Astrocyte (in vitro differentiated cells and primary cell): Measurements from ENCODE around the gene DNAH3. TPM values are rescaled to one million over a fixed set of nuclear protein-coding genes. Genes with fewer than 3 reads are reported as not detected.

Experiments used
- DNase-seq: peaks from one replicate; pipeline ENCODE4 v3.0.0-alpha.2; 2010; ENCODE audit warnings: low read depth
- FAIRE-seq: peaks from 2 replicates; lab custom pipeline; 2011; peaks lifted over from hg19 to GRCh38; lab: Jason Lieb, UNC
- H2AFZ ChIP-seq: 2 replicates; pipeline ENCODE4 v1.6.0; 2012; ENCODE audit warnings: low read depth, low read length, inconsistent platforms
- H3K27ac ChIP-seq: 2 replicates; pipeline ENCODE4 v1.5.1; 2011; ENCODE audit warnings: low read depth, low read length, inconsistent platforms
- H3K27me3 ChIP-seq: 2 replicates; pipeline ENCODE4 v1.6.0; 2011; ENCODE audit warnings: low read length, inconsistent platforms; ENCODE audit not compliant: insufficient read depth
- H3K36me3 ChIP-seq: 2 replicates; pipeline ENCODE4 v1.5.1; 2011; ENCODE audit warnings: low read length, inconsistent platforms; ENCODE audit not compliant: insufficient read depth
- H3K4me1 ChIP-seq: 2 replicates; pipeline ENCODE4 v1.5.1; 2011; ENCODE audit warnings: low read length, inconsistent platforms; ENCODE audit not compliant: insufficient read depth
- H3K4me2 ChIP-seq: 2 replicates; pipeline ENCODE4 v1.6.0; 2012; ENCODE audit warnings: low read length, inconsistent platforms
- H3K4me3 ChIP-seq: 2 replicates; pipeline ENCODE4 v1.5.1; 2011; ENCODE audit warnings: low read depth, mild to moderate bottlenecking, low read length, inconsistent platforms; ENCODE audit not compliant: insufficient read depth
- H3K79me2 ChIP-seq: 2 replicates; pipeline ENCODE4 v1.6.0; 2012; ENCODE audit warnings: mild to moderate bottlenecking, low read length, inconsistent platforms; ENCODE audit not compliant: insufficient read depth
- H3K9ac ChIP-seq: 2 replicates; pipeline ENCODE4 v1.6.0; 2012; ENCODE audit warnings: mild to moderate bottlenecking, low read length, inconsistent platforms
- H3K9me3 ChIP-seq: 2 replicates; pipeline ENCODE4 v1.5.1; 2012; ENCODE audit warnings: low read depth, mild to moderate bottlenecking, low read length, inconsistent platforms; ENCODE audit not compliant: insufficient read depth
- H4K20me1 ChIP-seq: 2 replicates; pipeline ENCODE4 v1.6.0; 2012; ENCODE audit warnings: low read length, inconsistent platforms; ENCODE audit not compliant: insufficient read depth
- H3K27ac Mint-ChIP-seq: one replicate; pipeline ENCODE4 v1.8.0; 2021; ENCODE audit warnings: mild to moderate bottlenecking, mixed read lengths; ENCODE audit not compliant: unreplicated experiment
- H3K27me3 Mint-ChIP-seq: one replicate; pipeline ENCODE4 v1.8.0; 2021; ENCODE audit warnings: low read depth, mixed read lengths; ENCODE audit not compliant: unreplicated experiment
- H3K36me3 Mint-ChIP-seq: one replicate; pipeline ENCODE4 v1.8.0; 2021; ENCODE audit warnings: low read depth, mixed read lengths; ENCODE audit not compliant: unreplicated experiment
- H3K4me1 Mint-ChIP-seq: one replicate; pipeline ENCODE4 v1.8.0; 2021; ENCODE audit warnings: low read depth, mixed read lengths; ENCODE audit not compliant: unreplicated experiment
- H3K4me3 Mint-ChIP-seq: one replicate; pipeline ENCODE4 v1.8.0; 2021; ENCODE audit warnings: mild to moderate bottlenecking, moderate library complexity, mixed read lengths; ENCODE audit not compliant: unreplicated experiment
- H3K9me3 Mint-ChIP-seq: one replicate; pipeline ENCODE4 v1.8.0; 2021; ENCODE audit warnings: mild to moderate bottlenecking, mixed read lengths; ENCODE audit not compliant: unreplicated experiment
- CTCF ChIP-seq: IDR thresholded peaks from 2 replicates; pipeline ENCODE4 v1.5.1; 2011; ENCODE audit warnings: low read depth, mild to moderate bottlenecking, inconsistent platforms, low read length, moderate library complexity; ENCODE audit not compliant: insufficient read depth
- EZH2 ChIP-seq: IDR thresholded peaks from 2 replicates; pipeline ENCODE4 v1.6.1; 2012; ENCODE audit warnings: mild to moderate bottlenecking, low read length, inconsistent platforms; ENCODE audit not compliant: insufficient read depth
- total RNA-seq: library from RNA; stranded (reverse); gene quantifications from 2 replicates; pipeline ENCODE4 v1.2.1, GENCODE V29; 2021

DNAH3 gene
- total RNA-seq, 1 donor from 2014 or later: not detected

GRCh38 chr16:21072976-21073375 is 77.7 kb downstream of the DNAH3 start:
- H3K9me3 Mint-ChIP-seq: no peaks in the 10 kb centered on the region
- no peak for FAIRE-seq
- TF ChIP-seq CTCF (no peak), EZH2 (no peak)
- no peaks in the 10 kb centered on the region for H3K36me3 Mint-ChIP-seq
- H3K4me3 Mint-ChIP-seq: no peak overlapping the region
- no peaks in the 10 kb centered on the region for H3K36me3 ChIP-seq
- peaks cover under 1% of the 10 kb centered on the region for H3K27me3 Mint-ChIP-seq
- no peak overlapping the region for H3K9ac ChIP-seq
- H3K27ac ChIP-seq: no peak overlapping the region
- H3K4me1 Mint-ChIP-seq: no peaks in the 10 kb centered on the region
- H3K27ac Mint-ChIP-seq: no peak overlapping the region
- no peak overlapping the region for H3K4me2 ChIP-seq
- DNase-seq: no peak
- H2AFZ ChIP-seq: no peak overlapping the region
- H3K9me3 ChIP-seq: no peaks in the 10 kb centered on the region
- no peaks in the 10 kb centered on the region for H3K4me1 ChIP-seq
- H3K79me2 ChIP-seq: no peaks in the 10 kb centered on the region
- H3K27me3 ChIP-seq: no peaks in the 10 kb centered on the region
- H4K20me1 ChIP-seq: no peaks in the 10 kb centered on the region
- no peak overlapping the region for H3K4me3 ChIP-seq

GRCh38 chr16:21071741-21072140 is 78.9 kb downstream of the DNAH3 start:
- Mint-ChIP-seq H3K4me1 (no peaks in the 10 kb centered on the region), H3K9me3 (no peaks in the 10 kb centered on the region), H3K27me3 (peaks cover 2% of the 10 kb centered on the region), H3K4me3 (no peak overlapping the region), H3K27ac (no peak overlapping the region), H3K36me3 (no peaks in the 10 kb centered on the region)
- H4K20me1 ChIP-seq: no peaks in the 10 kb centered on the region
- FAIRE-seq (no peak), DNase-seq (no peak)
- no peaks in the 10 kb centered on the region for H3K36me3 ChIP-seq
- TF ChIP-seq EZH2 (no peak), CTCF (no peak)
- H3K4me2 ChIP-seq: no peak overlapping the region
- no peaks in the 10 kb centered on the region for H3K79me2 ChIP-seq
- H3K27ac ChIP-seq: no peak overlapping the region
- H2AFZ ChIP-seq: no peak overlapping the region
- H3K27me3 ChIP-seq: no peaks in the 10 kb centered on the region
- H3K4me3 ChIP-seq: no peak overlapping the region
- no peak overlapping the region for H3K9ac ChIP-seq
- H3K9me3 ChIP-seq: no peaks in the 10 kb centered on the region
- no peaks in the 10 kb centered on the region for H3K4me1 ChIP-seq

- Histone ChIP-seq H3K9ac (no peak overlapping the region), H2AFZ (no peak overlapping the region), H3K36me3 (no peaks in the 10 kb centered on the region), H3K9me3 (no peaks in the 10 kb centered on the region), H3K27ac (no peak overlapping the region), H4K20me1 (no peaks in the 10 kb centered on the region), H3K4me2 (no peak overlapping the region), H3K4me3 (no peak overlapping the region), H3K79me2 (no peaks in the 10 kb centered on the region), H3K4me1 (no peaks in the 10 kb centered on the region), H3K27me3 (no peaks in the 10 kb centered on the region)
- no peaks in the 10 kb centered on the region for H3K36me3 Mint-ChIP-seq
- peaks cover 2% of the 10 kb centered on the region for H3K27me3 Mint-ChIP-seq
- no peak overlapping the region for H3K4me3 Mint-ChIP-seq
- TF ChIP-seq EZH2 (no peak), CTCF (no peak)
- no peaks in the 10 kb centered on the region for H3K4me1 Mint-ChIP-seq
- no peaks in the 10 kb centered on the region for H3K9me3 Mint-ChIP-seq
- FAIRE-seq: no peak
- no peak overlapping the region for H3K27ac Mint-ChIP-seq
- DNase-seq: no peak
Observed at GRCh38 chr16:21070564-21070963, 80.1 kb downstream of the DNAH3 start.
